GM21526 (cell line): ENCODE results near the gene LELP1.
"Not testable (repeated sequence)": the region's sequence is repeated elsewhere in the genome, so short reads cannot be mapped to it uniquely, and the experiment has no call there.

ENCODE experiments used
- ATAC-seq: cut with Tn5 transposase; IDR thresholded peaks from one replicate; pipeline ENCODE4 v1.9.1; 2021; ENCODE audit warnings: moderate library complexity; ENCODE audit not compliant: unreplicated experiment, low FRiP score

LELP1 gene

DNA sequence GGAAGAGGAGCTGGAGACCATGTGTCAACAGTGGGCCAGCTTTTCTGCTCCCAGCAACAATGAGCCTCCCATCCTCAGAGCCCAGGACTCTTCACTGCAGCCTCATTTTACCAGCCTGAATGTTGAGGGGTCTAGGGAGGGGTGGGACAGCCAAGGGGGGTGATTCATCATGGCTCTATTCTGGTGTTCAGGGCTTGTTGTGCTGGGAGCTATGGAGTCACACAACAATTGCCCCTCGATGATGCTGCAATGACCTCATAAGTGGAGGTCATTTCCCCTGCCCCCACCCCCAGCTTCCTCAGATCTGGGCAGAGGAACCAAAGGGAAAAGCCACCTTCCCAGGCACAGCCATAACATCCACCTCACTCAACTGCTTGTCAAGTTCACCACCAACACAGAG lies at the start of gene LELP1:
TSS of gene LELP1 (plus strand) at position 301 of the 400 bp plus-strand sequence. CDS start 1,278 bp downstream, outside the sequence.
- ATAC-seq, result no peak

DNA sequence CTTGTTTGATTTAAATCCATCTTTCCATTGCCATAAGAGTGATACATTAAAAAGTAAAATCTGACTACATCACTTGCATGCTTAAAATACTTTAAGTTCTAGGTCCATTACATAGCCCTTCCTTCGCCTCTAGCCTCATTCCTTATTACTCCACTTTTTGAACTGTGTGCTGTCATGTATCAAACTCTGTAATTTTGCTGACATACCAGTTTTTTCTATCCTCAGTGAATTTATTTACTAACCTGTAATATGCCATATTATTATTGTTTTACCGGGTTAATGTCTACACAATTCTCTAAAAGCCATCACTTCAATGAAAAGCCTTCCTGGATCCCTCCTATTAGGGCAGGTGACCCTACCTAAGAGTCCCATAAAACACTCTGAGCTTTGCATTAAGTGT lies 47.7 kb upstream of the LELP1 start:
- ATAC-seq, result no peak

DNA sequence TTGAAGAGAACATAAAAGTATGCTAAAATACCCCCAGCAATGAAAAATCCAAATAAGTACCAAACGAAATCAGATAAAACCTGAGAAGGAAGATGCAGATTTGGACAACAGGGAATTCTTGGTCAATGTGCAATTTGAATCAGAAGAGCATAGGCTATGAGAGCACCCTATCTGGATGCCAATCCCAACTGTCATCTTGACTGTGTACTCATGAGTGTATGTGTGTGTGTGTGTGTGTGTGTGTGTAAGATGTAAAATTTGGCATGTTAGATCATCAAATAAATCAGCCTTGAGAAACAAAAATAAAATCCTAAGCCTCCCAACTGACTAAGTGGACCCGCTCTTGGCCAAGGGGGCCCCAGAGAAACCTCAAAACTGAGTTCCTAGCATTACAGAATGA lies 34.5 kb upstream of the LELP1 start:
- ATAC-seq, result no peak

DNA sequence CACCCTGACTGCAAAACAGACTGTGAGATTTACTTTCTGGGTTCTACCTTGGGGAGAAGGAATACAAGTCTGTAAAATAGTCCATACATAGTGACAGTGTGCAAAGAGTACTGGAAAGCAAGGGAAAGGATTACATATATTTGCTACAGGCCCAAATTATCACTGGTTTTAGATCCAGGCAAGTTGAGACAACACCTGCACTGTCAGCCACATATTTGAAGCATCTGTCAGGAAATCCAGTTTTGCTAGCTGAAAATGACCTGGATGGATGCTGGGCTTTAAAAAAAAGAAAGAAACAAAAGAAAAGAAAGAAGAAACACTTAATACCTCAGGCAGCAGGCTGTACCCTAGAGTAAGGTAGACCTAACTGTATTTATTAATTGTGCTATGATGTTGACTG lies 28.6 kb upstream of the LELP1 start:
- no peak for ATAC-seq

DNA sequence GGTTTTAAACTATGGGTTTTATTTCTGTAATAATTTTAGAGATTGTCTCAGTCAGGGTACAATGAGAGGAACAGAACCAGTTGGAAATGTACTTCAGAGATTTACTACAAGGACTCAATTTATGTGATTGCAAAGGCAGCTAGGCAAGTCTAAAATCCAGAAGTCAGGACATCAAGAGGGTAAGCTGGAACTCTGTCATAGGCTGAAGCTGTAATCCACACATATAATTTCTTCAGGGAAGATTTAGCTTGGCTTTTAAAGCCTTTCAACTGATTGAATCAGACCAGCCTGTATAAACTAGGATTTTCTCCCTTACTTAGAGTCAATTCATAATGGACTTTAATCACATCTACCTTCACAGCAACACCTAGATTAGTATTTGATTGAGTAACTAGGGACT lies 24.3 kb upstream of the LELP1 start:
- ATAC-seq, result no peak

DNA sequence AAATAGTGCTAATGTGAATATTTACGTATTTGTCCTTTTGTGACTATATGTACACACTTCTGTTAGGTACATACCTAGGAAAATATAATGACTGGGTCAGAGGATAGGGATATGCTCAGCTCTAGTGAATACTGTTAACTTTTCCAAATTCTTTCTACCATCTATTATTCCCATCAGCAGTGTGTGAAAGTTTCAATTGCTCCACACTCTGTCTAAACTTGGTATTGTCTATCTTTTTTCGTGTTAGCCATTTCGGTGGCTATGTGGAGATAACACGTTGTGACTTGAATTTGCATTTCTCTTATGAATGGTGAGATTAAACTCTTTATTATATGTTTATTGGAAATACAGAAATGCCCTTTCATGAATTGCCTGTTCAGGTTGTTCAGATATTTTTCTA lies 22.7 kb upstream of the LELP1 start:
- no peak for ATAC-seq

DNA sequence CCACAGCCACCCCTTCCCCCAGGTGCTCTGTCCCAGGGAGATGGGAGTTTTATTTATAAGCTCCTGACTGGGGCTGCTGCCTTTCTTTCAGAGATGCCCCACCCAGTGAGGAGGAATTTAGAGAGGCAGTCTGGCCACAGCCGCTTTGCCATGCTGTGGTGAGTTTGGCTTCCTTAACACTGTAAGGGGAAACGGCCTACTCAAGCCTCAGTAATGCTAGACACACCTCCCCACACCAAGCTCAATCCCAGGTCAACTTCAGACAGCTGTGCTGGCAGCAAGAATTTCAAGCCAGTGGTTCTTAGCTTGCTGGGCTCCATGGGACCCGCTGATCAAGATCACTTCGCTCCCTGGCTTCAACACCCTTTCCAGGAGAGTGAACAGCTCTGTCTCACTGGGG lies 14.9 kb upstream of the LELP1 start:
- ATAC-seq, result not testable (repeated sequence)

DNA sequence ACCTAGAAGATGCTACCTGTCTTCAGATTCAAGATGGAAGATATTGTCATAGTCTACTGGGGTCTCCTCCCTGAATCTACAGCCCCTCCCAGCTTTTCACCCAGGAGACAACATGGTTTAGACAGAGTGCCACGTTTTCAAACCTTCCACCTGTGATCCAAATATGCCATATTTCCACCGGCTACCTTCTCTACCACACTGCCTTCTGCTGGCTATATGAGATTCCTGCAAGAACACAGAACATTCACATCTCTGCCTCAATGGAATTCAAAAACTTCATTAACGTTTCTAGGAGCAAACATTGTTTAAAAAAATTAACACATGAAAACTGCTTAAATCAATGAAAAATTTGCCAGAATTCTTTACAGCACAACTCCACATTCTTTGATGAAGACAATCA lies 12.9 kb upstream of the LELP1 start:
- no peak for ATAC-seq

DNA sequence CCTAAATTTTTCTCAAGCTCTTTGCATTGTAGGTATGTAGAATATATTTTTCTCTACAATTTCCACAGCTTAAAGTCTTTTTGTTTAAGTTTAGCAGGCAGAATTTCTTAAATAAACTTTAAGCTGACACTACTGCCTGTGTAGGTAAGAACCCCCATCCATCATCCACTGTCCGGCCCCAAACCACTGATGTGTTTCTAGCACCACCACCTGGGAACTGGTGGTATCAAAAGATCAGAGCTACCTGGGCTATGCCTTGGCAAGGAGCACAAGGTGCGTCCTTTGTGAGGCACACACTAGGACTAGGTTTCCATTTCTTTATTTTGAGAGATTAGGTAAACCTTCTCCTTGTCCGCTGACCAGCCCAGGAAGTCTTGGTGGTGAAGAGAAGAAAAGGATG lies 10.5 kb upstream of the LELP1 start:
- ATAC-seq, result no peak

DNA sequence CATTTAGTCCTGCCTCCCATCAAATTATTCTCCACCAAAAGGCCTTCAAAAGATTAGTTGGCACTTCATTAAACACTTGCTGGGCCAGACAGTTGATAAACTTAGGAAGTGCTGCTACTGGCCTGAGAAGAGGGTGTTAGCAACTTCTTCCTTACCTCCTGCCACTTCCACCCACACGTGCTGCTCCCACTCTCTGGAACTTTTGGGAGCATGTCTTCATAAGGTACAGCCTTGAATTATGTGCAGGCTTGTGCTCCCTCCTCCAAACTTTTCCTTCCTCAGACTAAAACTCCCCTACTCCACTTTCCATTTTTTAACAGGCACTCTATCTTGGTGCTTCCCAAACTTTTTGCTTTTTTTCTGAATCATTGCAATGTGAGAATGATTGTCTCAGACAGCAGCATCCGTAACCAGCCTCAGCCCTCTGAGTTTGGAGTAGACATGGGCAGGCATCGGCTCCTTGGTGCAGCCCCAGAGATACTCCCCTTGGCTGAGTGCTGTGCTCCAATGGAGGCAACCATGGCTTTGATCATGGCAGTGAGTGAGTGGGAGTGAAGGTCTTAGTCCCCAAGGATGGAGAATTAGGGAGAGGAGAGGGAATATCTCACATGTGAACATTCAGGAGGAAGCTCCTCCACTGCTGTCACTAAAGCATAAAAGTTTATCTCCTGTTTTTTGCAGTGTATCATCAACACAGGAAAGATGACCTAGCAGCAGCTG lies 8.7 kb upstream of the LELP1 start:
- no peak for ATAC-seq

DNA sequence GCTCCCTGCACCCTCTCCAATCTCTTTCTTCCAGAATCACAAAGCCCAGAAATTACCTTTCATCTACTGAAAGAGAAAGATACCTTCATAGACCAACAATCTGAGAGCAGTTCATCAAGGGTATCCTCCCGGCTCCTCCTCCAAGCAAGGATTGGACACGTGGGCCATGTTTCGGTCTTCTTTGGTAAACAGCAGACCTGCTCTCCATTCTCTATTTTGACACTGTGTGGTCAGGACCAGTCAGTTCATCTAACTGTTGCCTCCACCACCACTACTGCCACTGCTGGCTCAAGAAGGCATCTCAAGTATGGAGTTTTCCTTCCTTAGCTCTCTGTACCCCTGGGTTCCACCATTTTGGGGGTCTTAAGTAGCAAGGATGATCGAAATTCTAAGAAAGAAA lies 8.0 kb upstream of the LELP1 start:
- ATAC-seq, result no peak

DNA sequence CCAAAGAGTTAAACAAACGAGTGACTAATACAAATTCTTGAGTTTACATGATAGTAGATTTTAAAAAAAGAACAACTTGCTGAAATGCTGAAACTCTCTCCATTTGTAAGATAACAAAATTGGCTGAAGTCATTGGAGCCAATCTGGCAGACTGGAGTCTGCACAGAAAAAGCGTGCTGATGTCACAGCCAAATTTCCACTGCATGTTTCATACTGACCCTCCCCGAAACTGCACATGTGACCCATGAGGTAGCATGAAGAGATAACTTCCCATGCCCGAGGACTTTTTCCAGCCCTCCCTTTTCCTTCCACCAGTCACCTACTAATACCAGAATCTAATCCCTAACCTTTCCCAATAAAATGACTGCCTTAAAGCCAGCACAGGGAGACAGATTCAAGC lies 1.2 kb upstream of the LELP1 start:
- no peak for ATAC-seq

DNA sequence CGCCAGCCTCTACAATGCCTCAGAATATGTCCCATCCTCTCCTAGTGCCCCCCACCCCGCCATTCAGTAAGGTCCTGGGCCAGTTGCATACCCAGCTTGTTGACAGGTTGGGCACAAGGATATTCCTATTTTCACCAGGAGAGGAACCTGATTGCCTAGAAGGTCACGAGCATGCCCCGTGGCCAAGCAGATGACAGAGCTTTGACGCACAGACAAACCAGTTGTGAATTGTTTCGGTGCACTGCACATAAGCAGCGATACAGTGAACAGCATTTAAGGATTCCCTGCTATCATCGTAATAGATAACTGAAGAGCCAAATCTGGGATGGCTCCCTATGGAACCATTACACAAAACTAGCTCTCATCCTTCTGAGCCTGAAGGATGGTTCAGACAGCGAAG lies 3.4 kb downstream of the LELP1 start:
- no peak for ATAC-seq

DNA sequence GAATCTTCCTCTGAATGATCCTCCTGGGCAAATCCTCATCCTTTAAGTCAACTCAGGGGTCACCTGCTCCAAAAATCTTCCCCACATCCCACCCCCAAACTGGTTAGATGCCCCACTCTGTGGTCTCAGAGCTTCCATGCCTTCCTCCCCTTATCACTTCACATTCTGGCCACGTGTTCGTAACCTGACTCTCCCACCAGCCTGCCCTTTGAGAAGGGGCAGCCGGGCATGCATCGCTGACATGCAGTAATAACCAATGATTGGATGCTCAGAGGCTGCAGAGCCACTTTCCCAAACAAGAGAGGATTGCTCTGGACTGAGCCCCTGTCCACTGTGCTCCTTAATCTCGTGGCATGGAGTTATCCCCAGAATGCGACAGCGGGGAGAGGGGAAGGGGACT lies 7.0 kb downstream of the LELP1 start:
- no peak for ATAC-seq

DNA sequence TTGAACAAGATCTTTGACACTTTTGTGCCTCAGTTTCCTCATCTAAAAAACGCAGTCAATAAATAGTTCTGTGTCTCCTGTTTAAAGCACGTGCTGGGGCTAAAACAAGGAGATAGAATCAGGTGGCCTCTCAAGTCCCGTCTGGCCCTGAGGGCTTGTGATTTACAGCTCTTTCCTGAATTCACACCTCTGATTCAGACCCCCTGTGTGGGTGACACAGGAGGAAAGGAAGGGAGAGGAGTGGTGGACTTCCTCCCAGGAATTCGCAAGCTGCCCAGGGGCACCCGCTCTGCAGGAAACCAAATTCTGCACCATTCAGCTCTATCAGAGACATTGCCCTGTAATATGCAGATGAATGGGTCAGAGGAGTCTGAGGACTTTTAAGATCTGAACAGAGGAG lies 9.0 kb downstream of the LELP1 start:
- ATAC-seq, result no peak

DNA sequence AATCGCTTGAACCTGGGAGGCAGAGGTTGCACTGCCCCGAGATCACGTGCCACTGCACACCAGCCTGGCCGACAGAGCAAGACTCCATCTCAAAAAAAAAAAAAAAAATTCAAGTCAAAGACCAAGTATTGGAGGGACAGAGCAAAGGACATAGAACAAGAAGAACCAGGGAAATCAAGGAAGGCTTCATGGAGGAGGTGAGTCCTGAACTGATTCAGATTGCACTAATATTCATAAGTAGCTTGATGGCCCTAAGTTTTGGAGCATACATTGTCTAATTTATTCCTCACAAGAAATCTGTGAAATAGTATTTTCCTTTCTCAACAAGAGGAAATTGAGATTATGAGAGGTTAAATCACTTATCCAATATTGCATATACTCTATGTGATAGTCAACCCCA lies 10.3 kb downstream of the LELP1 start:
- ATAC-seq, result no peak

DNA sequence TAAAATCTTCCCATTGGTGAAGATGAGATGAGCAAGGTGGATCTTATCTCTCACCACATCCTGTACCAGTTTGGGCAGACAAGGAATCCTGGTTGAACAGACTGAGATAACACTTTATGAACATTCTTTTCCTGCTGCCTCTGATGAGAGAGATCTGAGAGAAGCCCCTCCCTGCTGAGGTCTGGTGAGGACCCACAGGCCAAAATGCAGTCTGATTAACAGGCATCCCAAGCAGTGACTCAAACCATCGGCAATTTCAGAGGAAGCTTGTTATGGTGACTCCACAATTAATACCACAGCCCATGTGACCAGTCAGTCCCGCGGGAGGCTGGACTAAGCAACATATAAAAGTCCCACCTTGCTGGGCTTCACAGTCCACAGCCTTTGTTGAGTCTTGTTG lies 14.0 kb downstream of the LELP1 start, which contains the start of gene PRR9:
TSS of gene PRR9 (plus strand) at position 373 of the 400 bp plus-strand sequence. CDS start 561 bp downstream, outside the sequence.
- ATAC-seq, result no peak

DNA sequence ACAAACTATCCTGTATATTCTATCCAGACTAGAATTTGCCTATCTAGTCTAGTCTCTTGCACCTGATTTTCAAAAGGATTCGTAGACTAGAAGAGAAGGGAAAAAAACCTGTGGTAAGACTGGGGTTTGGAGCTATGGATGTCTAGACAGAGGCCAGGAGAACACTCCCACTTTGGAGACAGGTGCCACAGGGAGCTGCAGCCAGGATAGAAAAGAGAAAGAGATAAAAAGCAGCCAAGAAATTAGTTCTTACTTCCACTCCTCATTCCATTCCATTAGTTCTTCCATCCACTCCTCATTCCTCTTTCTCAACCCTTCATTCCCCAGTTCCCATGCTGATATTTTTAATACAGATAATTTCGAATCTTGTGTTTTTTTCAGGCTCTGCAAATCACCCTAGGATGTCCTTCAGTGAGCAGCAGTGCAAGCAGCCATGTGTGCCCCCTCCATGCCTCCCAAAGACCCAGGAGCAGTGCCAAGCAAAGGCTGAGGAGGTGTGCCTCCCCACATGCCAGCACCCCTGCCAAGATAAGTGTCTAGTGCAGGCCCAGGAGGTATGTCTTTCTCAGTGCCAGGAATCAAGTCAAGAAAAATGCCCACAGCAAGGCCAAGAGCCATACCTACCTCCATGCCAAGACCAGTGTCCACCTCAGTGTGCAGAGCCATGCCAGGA lies 14.7 kb downstream of the LELP1 start:
- ATAC-seq, result no peak

DNA sequence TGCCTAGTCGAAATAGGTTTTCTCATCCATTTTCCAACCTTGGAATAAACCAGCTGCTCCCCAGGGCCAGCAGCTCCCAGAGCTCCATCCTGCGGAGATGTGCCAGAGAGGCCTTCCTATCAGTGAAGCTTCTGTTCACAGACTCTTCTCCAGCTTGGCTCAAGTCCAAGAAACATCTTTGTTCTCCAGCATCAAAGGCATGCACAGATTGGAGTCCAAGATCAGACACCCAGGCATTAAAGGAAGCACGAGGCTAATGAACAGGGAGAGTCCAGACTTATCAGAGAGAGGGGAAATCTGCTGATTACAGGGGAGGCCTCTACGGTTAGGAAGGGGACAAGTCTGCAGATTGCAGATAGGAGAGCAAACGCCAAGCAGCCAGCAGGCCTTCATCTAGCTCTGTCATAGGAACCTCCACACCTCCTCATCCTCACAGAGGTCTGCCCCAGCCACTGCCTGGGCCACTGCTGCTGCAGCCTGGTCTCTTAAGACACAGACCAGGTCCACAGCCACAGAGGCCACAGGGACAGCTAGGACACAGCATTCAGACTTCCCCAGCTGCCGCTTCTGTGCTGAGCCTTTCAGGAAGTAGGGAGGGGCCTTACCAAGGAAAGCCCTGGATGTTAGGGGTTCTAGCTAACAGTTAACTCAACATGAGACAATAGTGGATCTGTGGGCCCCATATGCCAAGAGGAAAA lies 17.5 kb downstream of the LELP1 start:
- ATAC-seq, result no peak

DNA sequence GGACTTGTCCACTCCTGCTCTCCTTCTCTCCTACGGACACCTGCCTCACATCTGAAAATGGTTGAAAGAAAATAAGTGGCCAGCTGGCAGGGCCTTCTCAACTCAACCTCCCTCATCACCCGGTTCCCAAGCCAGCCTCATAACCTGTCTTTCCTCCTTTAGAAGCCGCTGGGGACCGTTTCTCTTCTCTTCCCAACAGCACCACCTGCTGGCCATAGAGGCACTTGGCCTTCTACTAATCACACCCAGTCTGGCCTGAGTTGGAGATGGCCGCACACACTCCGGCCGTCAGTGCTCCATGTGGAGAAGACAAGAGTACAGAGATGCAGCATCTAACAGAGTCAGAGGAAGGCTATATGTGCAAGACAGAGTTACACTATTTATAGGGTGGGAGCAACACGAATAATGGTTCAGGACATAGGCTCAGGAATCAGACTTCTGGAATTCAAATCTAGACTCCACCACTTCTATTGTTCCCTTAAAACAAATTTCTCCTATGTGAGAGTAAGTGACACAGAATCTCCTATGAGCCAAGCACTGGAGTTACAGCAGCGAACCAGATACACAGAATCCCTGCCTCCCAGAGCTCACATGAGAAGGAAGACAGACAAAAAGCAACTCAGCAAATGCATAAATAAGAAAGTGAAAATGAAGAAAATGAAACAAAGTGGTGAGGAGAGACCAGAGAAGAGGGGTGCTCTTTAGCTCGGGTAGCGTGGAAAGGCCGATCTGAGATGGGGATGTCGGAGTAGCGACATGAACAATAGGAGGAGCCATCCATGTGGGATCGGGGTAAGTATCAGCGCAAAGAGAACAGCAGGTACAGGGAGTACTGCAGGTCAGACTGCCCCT lies 20.0 kb downstream of the LELP1 start:
- ATAC-seq, result peak; percentile 75

DNA sequence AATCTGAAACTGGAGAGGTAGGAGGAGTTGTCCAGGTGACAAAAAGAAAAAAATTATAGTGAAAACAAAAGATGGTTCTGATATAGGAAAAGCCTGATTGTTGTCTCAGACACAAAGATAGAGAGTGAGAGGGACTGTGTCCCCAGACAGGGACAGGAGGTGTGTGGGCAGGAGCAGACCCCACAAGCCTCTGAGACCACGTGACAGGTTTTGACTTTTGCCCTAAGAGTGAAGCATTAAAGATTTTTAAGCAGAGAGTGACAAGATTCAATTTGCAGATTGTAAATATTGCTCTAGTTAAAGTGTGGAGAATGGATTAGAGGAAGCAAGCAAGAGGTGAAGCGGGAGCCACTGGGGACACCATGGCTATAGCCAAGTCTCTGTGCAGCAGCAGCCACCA lies 24.6 kb downstream of the LELP1 start:
- ATAC-seq, result no peak
